GM12864 (cell line): Measurements from ENCODE around the gene RPL38.

Experiments used
- DNase-seq: peaks from one replicate; pipeline ENCODE4 v3.0.0-alpha.2; 2011; ENCODE audit warnings: low read depth
- H3K4me3 ChIP-seq: 2 replicates; pipeline ENCODE4 v1.5.1; 2011; ENCODE audit warnings: mild to moderate bottlenecking, low read depth, low read length, control low read depth
- CTCF ChIP-seq: IDR thresholded peaks from 2 replicates; pipeline ENCODE4 v1.5.1; 2011; ENCODE audit warnings: low read depth, mild to moderate bottlenecking, moderate library complexity, low read length, control low read depth, inconsistent platforms; ENCODE audit errors: missing control alignments

The RPL38 gene

GRCh38 chr17:74245871-74246270 is 42.4 kb downstream of the RPL38 start:
- no peak overlapping the region for H3K4me3 ChIP-seq
- DNase-seq: no peak
- TF ChIP-seq CTCF: no peak

- no peak overlapping the region for H3K4me3 ChIP-seq
- TF ChIP-seq CTCF: no peak
- no peak for DNase-seq
Observed at GRCh38 chr17:74249590-74250270, 46.3 kb downstream of the RPL38 start.

GRCh38 chr17:74250324-74250995 is 47.0 kb downstream of the RPL38 start:
- DNase-seq: no peak
- no peak overlapping the region for H3K4me3 ChIP-seq
- TF ChIP-seq CTCF: no peak

- DNase-seq: no peak
- no peak for TF ChIP-seq CTCF
- H3K4me3 ChIP-seq: no peak overlapping the region
Observed at GRCh38 chr17:74251051-74251450, 47.6 kb downstream of the RPL38 start.

- no peak for DNase-seq
- H3K4me3 ChIP-seq: no peak overlapping the region
- TF ChIP-seq CTCF: no peak
Observed at GRCh38 chr17:74251569-74251968, 48.1 kb downstream of the RPL38 start.

GRCh38 chr17:74252211-74252610 is 48.7 kb downstream of the RPL38 start:
- no peak for DNase-seq
- no peak overlapping the region for H3K4me3 ChIP-seq
- TF ChIP-seq CTCF: no peak

GRCh38 chr17:74253036-74253435 is 49.6 kb downstream of the RPL38 start:
- DNase-seq: no peak
- no peak for TF ChIP-seq CTCF
- no peak overlapping the region for H3K4me3 ChIP-seq
